ENCODE results near the gene PRLR. TPM values are rescaled to one million over a fixed set of nuclear protein-coding genes. Genes with fewer than 3 reads are reported as not detected.

PRLR gene
- total RNA-seq, 1 donor from 2014 or later, result 0.50 TPM

DNA sequence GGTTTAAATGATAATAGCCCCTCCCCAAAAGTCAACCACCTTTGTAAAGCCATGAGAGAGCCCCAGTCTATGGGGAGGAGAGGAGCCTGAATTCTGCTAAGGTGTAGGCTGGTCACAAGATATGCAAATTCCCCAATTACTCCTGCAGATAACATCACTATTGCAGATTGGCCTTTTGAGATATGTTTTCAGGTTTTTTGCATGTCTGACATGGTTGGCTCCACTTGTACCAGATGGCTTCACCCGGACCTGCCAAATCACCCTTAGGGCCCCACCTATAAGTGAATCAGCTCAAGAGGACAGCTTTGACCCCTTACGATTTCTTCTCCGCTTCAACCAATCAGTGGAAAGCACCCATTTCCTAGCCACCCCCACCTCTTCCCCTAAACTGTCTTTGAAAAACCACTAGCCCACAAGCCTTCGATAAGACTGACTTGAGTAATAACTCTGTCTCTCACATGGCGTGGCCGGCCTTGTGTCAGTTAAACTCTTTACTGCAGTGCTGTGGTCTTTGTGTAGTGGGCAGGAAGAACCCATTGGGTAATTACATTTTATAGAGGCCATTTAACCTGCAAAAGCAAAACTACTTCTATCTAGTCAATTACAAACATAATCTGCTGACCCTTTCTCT lies 69.7 kb downstream of the PRLR start:
- no peak for DNase-seq (ENCODE audit: low read depth)

DNA sequence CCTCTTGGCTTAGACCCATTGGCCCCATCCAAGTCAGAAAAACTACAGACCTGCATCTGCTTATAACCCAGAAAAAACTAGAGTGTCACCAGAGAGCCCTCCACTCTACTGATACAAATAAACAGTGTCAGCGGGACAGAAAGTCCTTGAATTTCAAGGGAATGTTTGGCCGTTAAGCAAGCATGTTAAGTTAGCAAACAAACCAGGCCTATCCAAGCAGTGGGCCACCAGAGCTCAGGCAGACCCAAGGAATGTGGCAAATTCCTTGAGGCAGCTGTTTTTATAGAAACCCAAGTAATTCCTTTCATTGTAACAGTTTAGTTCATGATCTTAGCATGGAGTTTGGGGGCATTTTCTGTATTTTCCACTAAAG lies 70.9 kb downstream of the PRLR start:
- DNase-seq (ENCODE audit: low read depth), result peak; percentile 63

DNA sequence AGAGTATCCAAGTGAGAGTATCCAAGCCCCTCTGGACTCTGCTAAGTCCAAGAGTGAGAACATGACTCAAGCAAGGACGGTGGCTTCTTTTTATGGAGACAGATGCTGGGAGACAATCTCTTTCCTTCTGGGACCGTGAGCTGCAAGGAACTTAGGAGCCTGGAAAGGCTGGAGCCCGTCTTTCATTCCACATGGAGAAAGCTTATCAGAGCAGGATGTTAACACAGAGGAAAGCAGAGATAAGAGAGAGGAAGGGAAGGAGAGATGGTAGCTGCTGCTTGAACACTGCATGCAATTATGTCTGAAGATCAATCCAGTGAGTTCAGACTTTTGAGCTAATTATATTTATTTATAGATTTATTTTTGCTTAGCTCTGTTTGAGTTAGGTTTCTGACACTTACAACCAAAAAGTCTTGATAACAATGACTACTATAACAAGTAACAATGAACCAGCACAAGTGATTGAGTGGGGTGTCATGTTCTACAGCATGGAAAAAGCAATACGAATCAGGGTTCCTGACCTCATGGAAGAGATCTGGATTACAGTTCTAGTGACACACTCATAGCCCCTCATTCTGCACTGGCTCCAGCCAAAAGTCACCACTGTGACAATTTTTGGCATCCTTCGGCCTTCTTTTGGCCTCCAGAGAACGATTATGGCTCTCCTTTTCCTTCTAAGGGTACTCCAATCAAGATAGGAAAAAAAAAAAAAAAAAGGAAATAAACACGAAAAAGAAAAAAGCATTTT lies 71.5 kb downstream of the PRLR start:
- DNase-seq (ENCODE audit: low read depth), result no peak

DNA sequence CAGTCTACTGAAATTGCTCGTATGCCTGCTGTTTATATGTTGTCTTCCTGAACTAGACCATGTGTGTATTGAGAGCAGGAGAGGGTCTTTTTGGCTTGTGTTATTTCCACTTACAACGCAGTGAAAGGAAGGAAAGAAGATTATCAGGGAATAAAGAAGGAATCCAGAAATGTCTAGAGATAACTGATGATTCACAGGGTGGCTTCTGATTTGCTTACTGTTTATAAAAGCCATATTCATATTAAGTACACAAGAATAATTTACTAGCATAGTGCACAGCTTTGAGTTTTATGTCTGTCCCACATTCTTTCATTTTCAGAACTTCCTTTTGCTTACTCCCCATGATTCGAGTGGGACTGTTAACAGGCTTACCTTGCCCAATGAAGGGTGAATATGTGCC lies 72.1 kb downstream of the PRLR start:
- DNase-seq (ENCODE audit: low read depth), result no peak

DNA sequence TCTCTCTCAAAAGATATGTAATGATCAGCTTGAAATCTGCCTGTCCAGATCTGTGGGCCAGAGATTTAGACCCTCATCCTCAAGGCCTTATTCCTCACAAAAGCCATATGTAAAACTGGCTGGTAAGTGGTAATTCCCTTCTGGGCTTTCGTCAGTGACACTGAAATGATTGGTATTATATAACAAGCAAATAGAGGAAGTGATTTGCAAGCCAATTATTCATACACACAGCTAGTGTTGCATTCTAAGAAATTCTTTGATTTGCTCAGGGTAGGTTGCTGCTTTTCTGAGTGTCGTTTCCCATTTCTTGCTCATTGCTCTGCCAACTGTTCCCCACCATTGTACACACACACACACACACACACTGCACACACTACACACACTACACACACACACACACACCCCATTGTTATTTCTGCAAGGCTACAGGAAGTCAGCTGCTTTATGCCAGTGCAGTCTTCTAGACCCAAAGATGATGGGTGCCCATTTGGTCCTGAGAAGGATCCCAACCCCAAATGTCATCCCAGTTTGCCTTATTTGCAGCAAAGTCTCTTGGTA lies 76.8 kb downstream of the PRLR start:
- DNase-seq (ENCODE audit: low read depth), result no peak

DNA sequence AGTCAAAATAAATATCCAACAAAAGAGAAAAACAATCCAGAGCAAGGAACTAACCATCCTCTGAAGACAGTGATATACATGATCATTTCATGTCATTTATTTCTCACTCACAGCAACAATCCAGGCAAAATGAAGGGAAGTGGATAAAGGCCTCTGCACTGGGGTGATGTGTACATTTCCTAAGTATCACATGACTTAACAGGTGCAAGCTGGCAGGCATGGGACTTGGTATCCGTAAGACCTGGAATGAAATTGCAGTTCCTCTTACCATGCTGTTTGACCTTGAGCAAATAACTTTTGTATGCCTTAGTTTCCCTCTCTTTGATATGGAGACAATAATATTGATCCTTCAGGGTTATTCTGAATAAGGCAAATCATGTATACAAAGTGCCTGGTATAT lies 77.6 kb downstream of the PRLR start:
- no peak for DNase-seq (ENCODE audit: low read depth)

DNA sequence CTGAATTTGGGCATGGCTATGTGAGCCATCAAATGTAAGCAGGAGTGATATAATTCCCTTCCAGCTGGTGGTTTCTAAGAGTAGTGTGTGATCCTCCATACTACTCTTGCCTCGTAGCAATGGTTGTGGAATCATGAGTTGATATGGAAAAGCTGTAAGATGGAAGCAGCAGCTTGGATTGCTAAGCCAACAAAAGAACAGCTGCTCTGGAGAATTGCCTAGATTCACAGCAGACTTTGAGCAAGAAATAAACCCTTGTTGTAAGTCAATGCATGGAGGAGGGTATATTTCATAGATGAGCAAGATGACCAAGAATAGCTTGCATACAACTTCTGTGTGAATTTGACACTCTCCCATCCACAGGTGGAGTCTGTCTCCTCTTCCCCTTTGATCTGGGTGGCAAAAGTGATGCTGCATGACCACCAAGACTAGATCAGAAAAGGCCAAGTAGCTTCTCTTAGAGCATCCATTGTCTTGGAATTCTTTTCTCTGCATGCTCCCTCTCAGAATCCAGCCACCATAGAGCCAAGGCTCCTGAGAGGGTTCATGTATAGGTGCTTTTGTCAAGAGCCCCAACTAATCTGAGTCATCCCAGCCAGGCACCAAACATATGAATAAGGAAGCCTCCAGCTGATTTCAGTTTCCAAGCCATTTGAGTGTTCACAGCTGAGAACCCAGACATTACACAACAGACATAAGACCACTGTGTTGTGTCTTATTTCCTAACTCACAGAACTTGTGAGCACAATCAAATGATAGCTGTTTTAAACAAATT lies 79.0 kb downstream of the PRLR start:
- peak; percentile 46 for DNase-seq (ENCODE audit: low read depth)

DNA sequence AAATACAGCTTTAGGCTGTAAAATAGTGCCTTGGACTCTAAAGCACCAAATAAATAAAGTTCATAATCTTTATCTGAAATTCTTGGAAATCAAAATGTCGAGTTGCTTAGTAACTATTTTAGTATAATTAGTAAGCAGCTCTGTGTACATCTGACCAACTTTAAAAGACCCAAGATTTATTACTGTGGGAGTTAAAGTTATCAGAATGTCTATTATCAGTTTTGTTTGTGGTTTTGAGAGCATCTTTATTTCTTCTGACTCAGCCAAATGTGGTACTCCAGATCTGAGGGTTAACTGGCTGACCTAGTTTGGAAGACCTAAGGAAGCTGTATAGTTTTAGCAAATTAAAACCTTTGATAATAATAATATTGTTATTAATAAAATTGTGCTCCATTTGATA lies 81.2 kb downstream of the PRLR start:
- no peak for DNase-seq (ENCODE audit: low read depth)

DNA sequence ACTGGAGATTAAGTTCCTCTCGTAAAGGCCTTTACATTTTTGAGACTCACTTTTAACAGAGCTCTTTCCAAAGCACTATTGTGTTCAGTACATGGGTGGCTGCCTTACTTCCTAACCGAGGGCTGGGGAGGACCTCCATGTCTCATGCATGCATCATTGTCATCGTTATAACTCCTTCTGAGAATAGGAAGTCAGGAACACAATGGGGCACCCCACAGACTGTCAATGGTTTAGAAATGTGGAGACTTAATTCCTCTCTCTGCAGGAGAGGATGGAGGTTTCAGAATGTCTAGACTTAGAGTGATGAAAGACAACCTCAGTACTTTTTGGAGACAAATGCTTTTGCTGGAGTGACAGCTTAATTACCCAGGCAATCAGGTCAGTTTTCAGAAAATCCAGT lies 83.9 kb downstream of the PRLR start:
- no peak for DNase-seq (ENCODE audit: low read depth)

DNA sequence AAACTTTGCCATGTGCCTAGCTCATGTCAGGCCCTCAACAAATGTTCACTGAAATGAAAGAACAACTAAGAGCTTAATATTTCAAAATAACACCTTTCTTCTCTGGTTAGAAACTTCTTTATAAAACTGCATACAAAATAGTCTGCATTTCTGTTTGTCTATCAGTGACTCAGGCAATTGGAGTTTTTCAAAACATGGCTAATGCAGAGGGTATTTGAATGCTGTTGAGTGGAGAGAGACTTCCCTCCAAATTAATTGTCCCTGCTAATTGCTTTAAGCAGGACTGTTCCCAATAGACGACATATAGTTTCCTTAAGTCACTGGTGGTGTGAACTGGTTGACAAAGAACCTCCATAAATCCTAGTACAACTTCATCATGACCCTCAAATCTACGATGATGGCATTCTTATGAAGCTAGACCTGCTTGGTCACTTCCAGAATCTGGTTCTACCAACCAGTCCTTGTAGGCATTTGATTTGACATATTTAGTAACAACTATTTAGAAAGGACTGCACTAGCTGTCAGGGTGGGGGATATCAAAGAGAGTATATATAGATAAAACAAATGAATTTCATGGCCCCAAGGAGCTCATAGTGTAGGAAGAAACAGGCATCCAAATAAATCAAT lies 84.5 kb downstream of the PRLR start:
- peak; percentile 44 for DNase-seq (ENCODE audit: low read depth)

DNA sequence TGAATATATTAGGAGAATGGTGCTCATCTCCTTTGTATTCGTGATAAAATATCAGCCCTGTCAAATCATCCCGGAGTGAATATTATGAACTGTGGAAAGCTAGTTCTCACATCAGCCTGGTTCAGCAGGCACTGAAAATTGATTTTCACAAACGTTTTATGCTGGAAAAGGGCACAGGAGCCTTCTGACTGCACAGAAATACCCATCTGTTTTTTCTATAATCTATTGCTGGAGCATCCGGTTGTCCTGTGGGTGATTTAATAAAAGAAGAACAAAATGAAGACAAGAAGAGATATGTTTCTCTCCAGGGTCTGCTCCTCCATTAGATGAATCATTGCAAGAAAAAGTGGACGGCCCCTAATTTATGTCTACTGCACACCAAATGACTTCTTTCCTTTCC lies 85.3 kb downstream of the PRLR start:
- no peak for DNase-seq (ENCODE audit: low read depth)

DNA sequence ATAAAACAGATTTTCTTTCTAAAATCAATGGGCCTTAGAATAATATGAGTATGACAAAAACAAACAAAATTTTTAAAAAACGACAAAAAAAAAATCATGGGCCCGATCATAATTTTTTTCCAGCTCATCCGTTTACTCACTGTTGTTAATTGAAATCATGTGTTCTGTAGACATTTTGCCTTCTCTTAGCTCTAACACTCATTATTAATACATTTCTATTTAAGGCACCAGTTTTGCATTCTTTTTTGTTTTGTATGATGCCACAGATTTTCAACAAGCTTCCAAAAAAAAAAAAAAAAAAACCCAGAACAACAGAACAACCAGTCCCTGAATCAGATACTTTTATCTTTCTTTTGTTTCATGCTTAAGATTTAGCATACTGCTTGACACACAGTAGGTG lies 86.4 kb downstream of the PRLR start:
- DNase-seq (ENCODE audit: low read depth), result no peak

DNA sequence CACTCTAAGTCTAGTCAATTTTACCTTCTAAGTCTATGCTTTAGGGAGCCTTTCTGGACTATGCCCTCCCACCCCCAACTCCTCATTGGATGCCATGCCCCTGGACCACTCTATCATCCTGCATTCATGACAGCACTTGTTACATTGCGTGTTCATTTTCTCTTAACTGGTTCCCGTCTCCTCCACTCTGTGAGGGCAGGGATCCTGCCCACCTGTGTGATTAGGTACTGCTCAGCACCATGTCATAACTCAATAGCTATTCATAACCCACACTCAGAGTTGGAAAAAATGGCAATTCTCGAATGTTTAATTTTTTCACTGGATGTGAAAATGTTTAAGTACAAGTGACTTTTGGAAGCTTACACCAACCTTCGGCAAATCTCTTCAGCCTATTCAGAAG lies 88.5 kb downstream of the PRLR start:
- no peak for DNase-seq (ENCODE audit: low read depth)

DNA sequence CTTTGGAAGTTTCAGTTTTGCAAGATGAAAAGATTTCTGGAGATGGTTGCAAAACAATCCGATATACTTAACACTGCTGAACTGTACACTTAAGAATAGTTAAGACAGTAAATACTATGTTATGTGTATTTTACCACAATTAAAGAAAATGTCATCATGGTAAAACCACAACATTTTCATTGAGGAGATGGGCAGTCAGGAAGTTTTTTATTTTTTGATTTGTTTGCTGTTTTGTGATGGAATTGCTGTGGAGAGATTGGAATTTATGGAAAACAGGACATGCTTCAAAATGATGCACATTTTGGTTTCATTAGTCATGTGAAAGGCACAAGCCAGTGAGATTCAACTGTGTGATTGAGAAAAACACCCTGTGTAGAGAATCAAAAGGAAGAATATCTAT lies 92.1 kb downstream of the PRLR start:
- DNase-seq (ENCODE audit: low read depth), result no peak

DNA sequence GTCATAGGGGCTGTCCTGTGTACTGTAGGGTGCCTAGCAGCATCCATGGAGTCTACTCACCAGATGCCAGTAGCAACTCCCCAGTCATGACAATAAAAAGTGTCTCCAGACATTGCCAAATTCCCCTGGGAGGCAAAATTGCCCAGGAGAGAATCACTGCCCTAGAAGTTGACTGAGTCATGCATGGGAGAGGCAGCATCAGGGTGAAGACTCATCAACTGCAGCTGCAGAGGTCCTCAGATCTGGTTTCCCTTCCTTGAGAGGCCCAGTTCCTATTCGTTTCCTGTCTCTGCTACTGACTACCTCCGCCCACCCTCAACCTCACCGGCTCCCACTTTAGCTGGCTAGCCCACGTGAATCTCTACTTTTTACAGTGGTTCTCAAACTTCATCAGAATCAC lies 93.9 kb downstream of the PRLR start:
- peak; percentile 84 for DNase-seq (ENCODE audit: low read depth)

DNA sequence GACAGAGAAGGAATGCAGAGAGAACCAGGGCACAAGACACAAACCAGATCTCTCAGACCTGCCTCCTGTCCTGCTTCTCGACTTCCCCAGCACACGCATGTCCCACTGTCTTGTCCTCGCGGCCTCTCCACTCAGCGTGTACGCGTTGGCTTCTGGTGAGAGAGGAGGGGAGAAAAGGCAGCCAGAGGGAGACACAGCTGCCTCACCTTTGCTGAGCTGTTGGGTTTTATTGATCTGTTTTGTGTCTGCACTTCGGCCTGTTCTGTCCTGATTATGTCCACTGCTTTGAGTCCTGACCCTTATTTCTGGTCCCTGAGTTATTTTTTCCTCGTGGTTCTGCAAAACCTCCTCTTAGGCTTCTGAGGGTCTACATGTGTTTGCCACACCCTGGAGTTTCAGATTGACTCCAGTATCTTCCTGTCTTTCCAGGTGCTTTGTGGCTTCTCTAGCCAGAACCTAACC lies 95.0 kb downstream of the PRLR start:
- no peak for DNase-seq (ENCODE audit: low read depth)

DNA sequence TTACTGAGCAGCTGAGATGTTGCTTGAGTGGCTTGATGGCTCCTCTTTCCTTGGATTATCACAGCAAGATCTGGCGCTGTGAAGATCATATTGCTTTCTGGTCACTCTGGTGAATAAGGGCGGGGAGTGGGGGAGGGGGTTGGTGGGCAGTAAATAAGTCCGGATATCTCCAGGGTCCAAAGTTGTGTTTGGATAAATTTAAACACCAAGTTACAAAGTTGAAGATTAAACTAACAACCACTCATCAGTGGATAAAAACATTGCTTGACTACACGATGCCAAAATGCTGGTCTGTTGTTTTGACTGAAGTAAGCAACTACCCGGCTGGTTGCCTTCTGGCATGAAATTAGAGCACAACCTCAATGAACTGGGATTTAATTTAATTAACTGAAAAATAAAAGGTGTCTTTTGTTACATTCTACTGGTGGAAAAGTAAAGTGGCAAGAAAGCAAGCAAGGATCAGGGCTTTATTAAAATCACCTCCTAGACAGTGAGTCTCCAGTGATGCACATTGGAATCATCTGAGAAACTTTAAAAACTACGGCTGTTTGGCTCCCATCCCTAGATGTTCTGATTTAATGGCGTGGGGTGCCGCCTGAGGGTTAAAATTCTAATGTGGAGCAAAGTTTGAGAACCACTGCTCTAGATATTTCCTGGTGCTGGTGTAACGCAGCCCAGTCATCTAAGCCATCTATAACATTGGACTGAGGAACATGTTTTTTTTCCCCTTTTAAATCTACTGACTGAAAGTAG lies 95.8 kb downstream of the PRLR start:
- no peak for DNase-seq (ENCODE audit: low read depth)

DNA sequence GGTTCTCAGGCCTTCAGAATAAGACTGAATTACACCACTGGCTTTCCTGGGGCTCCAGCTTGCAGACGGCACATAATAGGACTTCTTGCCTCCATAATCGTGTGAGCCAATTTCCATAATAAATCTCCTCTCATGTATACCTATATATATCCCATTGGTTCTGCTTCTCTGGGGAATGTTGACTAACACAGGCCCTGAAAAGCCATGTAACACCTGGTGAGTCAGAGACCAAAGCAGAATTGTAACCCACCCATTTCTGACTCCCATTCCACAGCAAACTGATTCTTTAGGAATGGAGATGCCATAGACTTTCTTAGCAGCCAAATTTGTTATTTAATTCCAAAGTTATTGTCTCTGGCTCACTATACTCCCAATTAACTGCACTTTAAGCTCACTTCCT lies 97.1 kb downstream of the PRLR start:
- DNase-seq (ENCODE audit: low read depth), result no peak

DNA sequence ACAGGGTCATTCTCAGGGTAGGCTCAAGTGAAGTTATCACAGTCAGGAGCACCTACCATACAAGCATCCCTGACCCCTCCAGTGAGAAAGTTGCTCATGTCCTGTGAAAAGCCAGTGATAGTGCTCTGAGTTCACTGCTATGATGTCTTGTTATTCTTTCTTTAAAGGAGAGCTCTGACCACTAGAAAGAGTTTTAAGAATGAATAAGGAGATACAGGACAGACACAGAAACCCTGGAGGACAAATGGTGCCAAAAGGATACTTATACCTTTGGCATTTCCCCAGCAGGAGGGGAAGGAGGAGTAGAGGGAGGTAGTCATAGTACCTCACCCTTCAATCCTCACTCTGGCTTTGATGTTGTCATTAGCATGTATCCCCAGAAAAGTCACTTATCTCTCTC lies 98.6 kb downstream of the PRLR start:
- DNase-seq (ENCODE audit: low read depth), result no peak

DNA sequence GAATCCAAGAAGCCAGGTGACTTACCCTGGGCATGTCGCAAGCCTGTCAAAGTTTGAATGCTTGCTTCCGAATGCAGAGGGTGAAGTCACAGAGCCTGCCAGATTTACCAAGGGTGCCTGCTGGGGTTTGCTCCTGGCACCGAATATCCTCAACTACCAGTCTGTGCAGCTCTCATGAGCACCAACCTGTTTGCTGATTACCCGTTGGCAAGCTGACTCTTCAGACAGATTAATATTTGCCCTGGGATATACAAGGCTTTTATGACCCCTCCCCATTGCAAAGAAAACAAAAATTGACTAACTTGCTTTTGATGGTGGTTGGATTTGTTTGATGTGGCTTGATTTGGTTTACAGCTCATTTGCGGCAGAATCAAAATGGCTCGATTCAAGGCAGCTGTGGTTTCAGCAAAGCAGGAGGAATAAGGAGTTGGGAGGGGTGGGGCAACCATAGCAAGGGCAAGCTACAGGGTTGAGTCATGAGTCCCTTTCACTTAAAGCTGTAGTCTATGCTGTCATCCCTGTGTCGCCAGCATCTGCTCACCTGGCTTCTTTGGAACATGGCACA lies 100.3 kb downstream of the PRLR start:
- peak; percentile 96 for DNase-seq (ENCODE audit: low read depth)

DNA sequence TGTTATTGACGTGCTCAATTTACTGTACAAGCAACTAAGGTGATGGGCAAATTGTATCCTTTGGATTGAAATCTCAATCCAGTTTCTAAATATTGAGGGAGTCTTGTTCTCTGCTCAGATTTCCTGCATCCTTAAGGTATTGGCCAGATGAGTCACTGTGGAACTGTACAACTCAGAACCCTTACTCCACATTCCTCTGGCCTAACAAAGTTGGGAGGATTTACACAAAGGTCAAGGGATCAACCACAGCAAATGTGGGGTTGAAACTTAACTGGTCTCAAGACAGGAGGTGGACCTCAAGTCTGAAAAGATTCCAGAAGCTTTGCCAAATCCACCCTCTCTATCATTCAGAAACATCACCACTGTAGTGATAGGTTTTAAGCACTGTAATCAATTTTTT lies 101.0 kb downstream of the PRLR start:
- peak; percentile 95 for DNase-seq (ENCODE audit: low read depth)
